Neuronal stem cell (in vitro differentiated cells): ENCODE measurements around the gene CLBA1.
"Not testable (repeated sequence)": the region's sequence is repeated elsewhere in the genome, so short reads cannot be mapped to it uniquely, and the experiment has no call there.

Experiments
- DNase-seq: peaks from one replicate; pipeline ENCODE4 v3.0.0-alpha.2; 2013; ENCODE audit warnings: low spot score
- H2AFZ ChIP-seq: one replicate; pipeline ENCODE4 v1.6.1; 2013; ENCODE audit warnings: mild to moderate bottlenecking, low read length, inconsistent platforms
- H2AK5ac ChIP-seq: 2 replicates; pipeline ENCODE4 v1.6.1; 2013; ENCODE audit warnings: low read depth, mild to moderate bottlenecking, inconsistent platforms, low read length, moderate library complexity, mixed read lengths
- H2BK120ac ChIP-seq: 2 replicates; pipeline ENCODE4 v1.6.1; 2013; ENCODE audit warnings: low read depth, mild to moderate bottlenecking, inconsistent platforms, low read length, moderate library complexity, mixed read lengths
- H2BK12ac ChIP-seq: one replicate; pipeline ENCODE4 v1.6.1; 2013; ENCODE audit warnings: low read length, inconsistent platforms
- H2BK15ac ChIP-seq: 2 replicates; pipeline ENCODE4 v1.6.1; 2013; ENCODE audit warnings: mild to moderate bottlenecking, low read length, inconsistent platforms, mixed read lengths
- H2BK5ac ChIP-seq: one replicate; pipeline ENCODE4 v1.6.1; 2013; ENCODE audit warnings: inconsistent platforms, mild to moderate bottlenecking, low read length, moderate library complexity
- H3K14ac ChIP-seq: one replicate; pipeline ENCODE4 v1.6.1; 2013; ENCODE audit warnings: low read length, inconsistent platforms
- H3K18ac ChIP-seq: 2 replicates; pipeline ENCODE4 v1.6.1; 2013; ENCODE audit warnings: low read length, inconsistent platforms
- H3K23ac ChIP-seq: 2 replicates; pipeline ENCODE4 v1.6.1; 2013; ENCODE audit warnings: low read depth, mild to moderate bottlenecking, mixed read lengths, low read length, inconsistent platforms; ENCODE audit not compliant: poor library complexity
- H3K27ac ChIP-seq: replicated peaks from 3 replicates; pipeline ENCODE4 v1.5.1; 2013; ENCODE audit warnings: low read length, inconsistent platforms
- H3K27me3 ChIP-seq, 3 experiments: 2 replicates each; pipeline ENCODE4 v1.6.1; 2013; ENCODE audit warnings: low read length in 3 of 3, mild to moderate bottlenecking in 2 of 3, inconsistent platforms in 1 of 3, low read depth in 1 of 3, mixed read lengths in 1 of 3, moderate library complexity in 1 of 3; ENCODE audit not compliant: control insufficient read depth in 3 of 3, insufficient read depth in 3 of 3
- H3K36me3 ChIP-seq, 2 donors: replicated peaks in 1 of 2; 2 replicates each; pipeline ENCODE4 v1.6.1; 2013; ENCODE audit warnings: low read length in 2 of 2; ENCODE audit not compliant: control insufficient read depth in 2 of 2, insufficient read depth in 2 of 2
- H3K4ac ChIP-seq: 2 replicates; pipeline ENCODE4 v1.6.1; 2013; ENCODE audit warnings: inconsistent platforms, mild to moderate bottlenecking, low read length, moderate library complexity
- H3K4me1 ChIP-seq, 2 donors: 1 replicate in 1 of 2; 2 replicates in 1 of 2; pipeline ENCODE4 v1.6.1; 2013; ENCODE audit warnings: low read length in 2 of 2, low read depth in 1 of 2; ENCODE audit not compliant: control insufficient read depth in 2 of 2, insufficient read depth in 1 of 2
- H3K4me2 ChIP-seq: one replicate; pipeline ENCODE4 v1.6.1; 2013; ENCODE audit warnings: mild to moderate bottlenecking, low read length, inconsistent platforms; ENCODE audit not compliant: insufficient read depth, poor library complexity, severe bottlenecking
- H3K4me3 ChIP-seq, 2 donors: 2 replicates each; pipeline ENCODE4 v1.5.1; 2013; ENCODE audit warnings: low read length in 2 of 2, mild to moderate bottlenecking in 2 of 2, inconsistent platforms in 1 of 2, moderate library complexity in 1 of 2
- H3K79me1 ChIP-seq: one replicate; pipeline ENCODE4 v1.6.1; 2013; ENCODE audit warnings: low read depth, mild to moderate bottlenecking, inconsistent platforms, low read length, moderate library complexity
- H3K9ac ChIP-seq: one replicate; pipeline ENCODE4 v1.6.1; 2013; ENCODE audit warnings: mild to moderate bottlenecking, low read depth, low read length, inconsistent platforms; ENCODE audit not compliant: poor library complexity
- H3K9me3 ChIP-seq, 2 donors: replicated peaks in 1 of 2; 2 replicates each; pipeline versions ENCODE3 to v1.6.1; 2013; ENCODE audit warnings: low read length in 2 of 2, mild to moderate bottlenecking in 2 of 2, inconsistent platforms in 1 of 2, low read depth in 1 of 2, mixed read lengths in 1 of 2, moderate library complexity in 1 of 2; ENCODE audit not compliant: control insufficient read depth in 2 of 2, insufficient read depth in 1 of 2
- H4K8ac ChIP-seq: one replicate; pipeline ENCODE4 v1.6.1; 2013; ENCODE audit warnings: low read depth, mild to moderate bottlenecking, inconsistent platforms, low read length, moderate library complexity
- H4K91ac ChIP-seq: one replicate; pipeline ENCODE4 v1.6.1; 2013; ENCODE audit warnings: low read length, low read depth, mild to moderate bottlenecking, inconsistent platforms; ENCODE audit not compliant: poor library complexity
- WGBS, 2 donors: extraction: QIAGEN DNeasy Blood & Tissue Kit; methylation state at CpG; one replicate each; pipeline ENCODE4 v1.1.7; 2013; ENCODE audit warnings: missing lambda C conversion rate in 2 of 2, mixed read lengths in 1 of 2; ENCODE audit not compliant: insufficient read length in 2 of 2, insufficient replicate concordance in 1 of 2; ENCODE audit errors: extremely low coverage in 2 of 2; 5-methylcytosine and 5-hydroxymethylcytosine counted together

The CLBA1 gene

DNA sequence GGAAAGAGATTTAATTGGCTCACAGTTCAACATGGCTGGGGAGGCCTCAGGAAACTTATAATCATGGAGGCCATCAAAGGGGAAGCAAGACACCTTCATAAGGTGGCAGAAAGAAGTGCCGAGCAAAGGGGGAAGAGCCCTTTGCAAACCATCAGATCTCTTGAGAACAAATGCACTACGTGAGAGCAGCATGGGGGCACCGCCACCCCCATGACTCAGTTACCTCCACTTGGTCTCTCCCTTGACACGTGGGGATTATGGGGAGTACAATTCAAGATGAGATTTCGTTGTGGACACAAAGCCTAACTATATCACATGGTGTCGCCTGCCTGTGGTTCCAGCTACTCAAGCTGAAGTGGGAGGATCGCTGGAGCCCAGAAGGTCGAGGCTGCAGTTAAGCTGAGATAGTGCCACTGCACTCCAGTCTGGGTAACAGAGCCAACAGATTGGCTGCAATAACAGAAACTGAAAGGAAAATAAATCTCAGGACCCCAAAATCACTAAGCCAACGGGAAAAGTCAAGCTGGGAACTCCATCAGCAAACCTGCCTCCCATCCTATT, 45.3 kb downstream of the CLBA1 start:
- no peak overlapping the region for H4K8ac ChIP-seq
- DNase-seq: no peak
- H3K14ac ChIP-seq: no peak overlapping the region
- no CpG with 5 or more reads among the region's 9 CpGs for WGBS, 2 donors
- H3K23ac ChIP-seq: no peak overlapping the region
- no peaks in the 10 kb centered on the region for H3K79me1 ChIP-seq
- no peak overlapping the region for H3K18ac ChIP-seq
- H3K4me2 ChIP-seq: no peak overlapping the region
- H3K4ac ChIP-seq: no peak overlapping the region
- H3K4me3 ChIP-seq: no peak overlapping the region
- no peak overlapping the region for H2AFZ ChIP-seq
- no peak overlapping the region for H2BK15ac ChIP-seq
- no peak overlapping the region for H2BK5ac ChIP-seq
- no peaks in the 10 kb centered on the region for H3K36me3 ChIP-seq
- H2BK12ac ChIP-seq: no peak overlapping the region
- peaks cover 1 to 12% of the 10 kb centered on the region in 2 donors for H3K9me3 ChIP-seq
- no peak overlapping the region for H4K91ac ChIP-seq
- H3K27me3 ChIP-seq: peaks cover 5 to 36% (median 22%) of the 10 kb centered on the region in 3 experiments
- no peaks in the 10 kb centered on the region for H3K4me1 ChIP-seq
- H2BK120ac ChIP-seq: no peak overlapping the region
- no peak overlapping the region for H3K9ac ChIP-seq
- no peak overlapping the region for H2AK5ac ChIP-seq
- no peak overlapping the region for H3K27ac ChIP-seq

DNA sequence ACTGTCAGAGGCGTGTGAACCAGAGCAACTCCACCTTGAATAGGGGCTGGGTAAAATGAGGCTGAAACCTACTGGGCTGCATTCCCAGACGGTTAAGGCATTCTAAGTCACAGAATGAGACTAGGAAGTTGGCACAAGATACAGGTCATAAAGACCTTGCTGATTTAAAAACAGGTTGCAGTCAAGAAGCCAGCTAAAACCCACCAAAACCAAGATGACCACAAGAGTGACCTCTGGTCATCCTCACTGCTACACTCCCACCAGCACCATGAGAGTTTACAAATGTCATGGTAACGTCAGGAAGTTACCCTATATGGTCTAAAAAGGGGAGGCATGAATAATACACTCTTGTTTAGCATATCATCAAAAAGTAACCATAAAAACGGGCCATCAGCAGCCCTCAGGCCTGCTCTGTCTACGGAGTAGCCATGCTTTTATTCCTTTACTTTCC, 46.9 kb downstream of the CLBA1 start:
- H3K9ac ChIP-seq, H2BK12ac ChIP-seq, H3K36me3 ChIP-seq, H2AFZ ChIP-seq, DNase-seq, H3K14ac ChIP-seq, H2AK5ac ChIP-seq, H3K4me1 ChIP-seq, H3K4me2 ChIP-seq, H3K18ac ChIP-seq, H3K4ac ChIP-seq, H4K8ac ChIP-seq, H3K27ac ChIP-seq, H3K79me1 ChIP-seq, H3K4me3 ChIP-seq, H2BK120ac ChIP-seq, H2BK15ac ChIP-seq, H3K23ac ChIP-seq, H2BK5ac ChIP-seq, H4K91ac ChIP-seq: not testable (repeated sequence)
- H3K9me3 ChIP-seq: peaks cover 1 to 12% of the 10 kb centered on the region in 2 donors
- peaks cover 5 to 36% (median 22%) of the 10 kb centered on the region in 3 experiments for H3K27me3 ChIP-seq
- no CpG with 5 or more reads among the region's 5 CpGs for WGBS, 2 donors

DNA sequence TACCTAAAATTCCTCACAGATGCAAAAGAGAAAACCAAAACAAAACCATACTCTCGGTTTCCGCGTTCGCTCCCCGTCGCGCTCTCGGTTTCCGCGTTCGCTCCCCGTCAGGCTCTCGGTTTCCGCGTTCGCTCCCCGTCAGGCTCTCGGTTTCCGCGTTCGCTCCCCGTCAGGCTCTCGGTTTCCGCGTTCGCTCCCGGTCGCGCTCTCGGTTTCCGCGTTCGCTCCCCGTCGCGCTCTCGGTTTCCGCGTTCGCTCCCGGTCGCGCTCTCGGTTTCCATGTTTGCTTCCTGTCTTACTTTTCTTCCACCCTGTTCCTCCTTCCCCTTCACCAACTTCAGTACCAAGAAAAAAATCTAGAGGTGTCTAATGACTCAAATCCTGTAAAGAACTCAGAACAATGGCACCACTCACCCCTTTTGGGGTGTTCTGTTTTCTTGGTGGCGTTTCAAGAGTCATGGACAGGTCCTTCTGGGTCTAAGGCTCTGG, 47.9 kb downstream of the CLBA1 start:
- not testable (repeated sequence) for H2BK5ac ChIP-seq, H3K14ac ChIP-seq, H3K23ac ChIP-seq, DNase-seq, H2BK120ac ChIP-seq, H3K79me1 ChIP-seq, H4K8ac ChIP-seq, H3K27ac ChIP-seq, H2AFZ ChIP-seq, H3K4me3 ChIP-seq, H3K9ac ChIP-seq, H3K4ac ChIP-seq, H2BK12ac ChIP-seq, H2BK15ac ChIP-seq, H2AK5ac ChIP-seq, H3K4me1 ChIP-seq, H3K18ac ChIP-seq, H3K36me3 ChIP-seq, H3K4me2 ChIP-seq, H4K91ac ChIP-seq
- peaks cover 5 to 39% (median 20%) of the 10 kb centered on the region in 3 experiments for H3K27me3 ChIP-seq
- no CpG with 5 or more reads among the region's 45 CpGs for WGBS, 2 donors
- peaks cover 1 to 12% of the 10 kb centered on the region in 2 donors for H3K9me3 ChIP-seq

DNA sequence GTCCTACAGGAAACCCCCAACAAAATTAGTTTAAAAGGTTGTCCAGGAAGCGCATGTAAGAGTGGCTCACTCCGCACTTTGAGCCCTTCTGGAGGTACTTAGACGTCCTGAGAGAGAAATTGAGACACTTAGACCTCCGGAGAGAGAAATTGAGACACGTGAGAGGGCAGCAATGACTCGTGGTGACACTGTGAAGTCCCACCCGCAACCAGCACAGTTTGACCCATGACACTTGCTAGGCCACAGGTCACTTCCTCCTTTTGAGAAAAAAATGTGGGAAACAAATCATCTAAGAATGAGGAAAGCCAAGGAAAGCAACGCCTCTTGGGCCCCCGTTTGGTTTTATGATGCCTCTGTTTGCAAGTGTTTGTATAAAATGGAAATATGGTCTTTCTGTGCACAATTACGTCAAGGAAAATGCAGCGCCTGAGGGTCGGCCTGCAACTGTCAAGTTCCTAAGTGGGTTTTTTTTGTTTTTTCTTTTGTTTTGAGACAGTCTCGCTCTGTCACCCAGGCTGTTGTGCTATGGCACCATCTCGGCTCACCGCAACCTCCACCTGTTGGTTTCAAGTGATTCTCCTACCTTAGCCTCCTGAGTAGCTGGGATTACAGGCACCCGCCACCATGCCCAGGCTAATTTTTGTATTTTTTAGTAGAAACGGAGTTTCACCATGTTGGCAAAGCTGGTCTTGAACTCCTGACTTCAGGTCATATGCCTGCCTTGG, 48.9 kb downstream of the CLBA1 start:
- Histone ChIP-seq H3K4me3 (no peak overlapping the region), H2BK5ac (no peak overlapping the region), H2AK5ac (no peak overlapping the region), H3K23ac (no peak overlapping the region), H2BK120ac (no peak overlapping the region), H3K4me2 (no peak overlapping the region), H4K91ac (no peak overlapping the region), H3K27ac (no peak overlapping the region), H3K79me1 (no peaks in the 10 kb centered on the region), H3K4me1 (no peaks in the 10 kb centered on the region), H3K4ac (no peak overlapping the region), H3K9me3 (peaks cover 1 to 12% of the 10 kb centered on the region in 2 donors), H4K8ac (no peak overlapping the region), H3K27me3 (peaks cover 5 to 41% (median 20%) of the 10 kb centered on the region in 3 experiments), H2AFZ (peak overlapping the region; percentile 29), H2BK12ac (no peak overlapping the region), H3K36me3 (no peaks in the 10 kb centered on the region), H2BK15ac (no peak overlapping the region), H3K9ac (no peak overlapping the region), H3K14ac (no peak overlapping the region), H3K18ac (no peak overlapping the region)
- WGBS, 2 donors: no CpG with 5 or more reads among the region's 17 CpGs
- no peak for DNase-seq
